HepG2 (cell line): ENCODE measurements around the gene EIF4ENIF1. TPM values are rescaled to one million over a fixed set of nuclear protein-coding genes. Genes with fewer than 3 reads are reported as not detected.

Source experiments
- ATF7-NPFF ChIP-seq: sonication (generic); formaldehyde crosslinking; IDR thresholded peaks from 2 replicates; pipeline ENCODE4 v1.8.1; 2023; ENCODE audit warnings: mild to moderate bottlenecking, low read depth, missing genetic modification reagents, moderate library complexity
- CREM ChIP-seq, 2 experiments: sonication (generic) in 1 of 2; formaldehyde crosslinking in 1 of 2; IDR thresholded peaks; 2 replicates each; pipeline versions ENCODE4 v1.4.0 to v1.6.1; 2016 to 2020; ENCODE audit warnings: antibody characterized with exemption in 1 of 2, mild to moderate bottlenecking in 1 of 2, missing genetic modification reagents in 1 of 2
- IRF2 ChIP-seq: IDR thresholded peaks from 2 replicates; pipeline ENCODE4 v1.6.1; 2018; ENCODE audit warnings: missing genetic modification reagents, missing compliant biosample characterization
- IRX3 ChIP-seq: sonication (generic); formaldehyde crosslinking; IDR thresholded peaks from 2 replicates; pipeline ENCODE4 v1.8.1; 2023; ENCODE audit warnings: mild to moderate bottlenecking, low read depth, missing genetic modification reagents, borderline replicate concordance
- NR3C1 ChIP-seq: sonication (generic); formaldehyde crosslinking; IDR thresholded peaks from 2 replicates; pipeline ENCODE4 v1.4.0; 2020; ENCODE audit warnings: missing genetic modification reagents
- RORA ChIP-seq: sonication (generic); formaldehyde crosslinking; IDR thresholded peaks from 2 replicates; pipeline ENCODE4 v1.5.0; 2020; ENCODE audit warnings: mild to moderate bottlenecking, missing genetic modification reagents, moderate library complexity
- U2AF1 ChIP-seq: fragments of 200-400 bp; formaldehyde crosslinking; optimal IDR thresholded peaks from 2 replicates; pipeline ENCODE3; 2017; ENCODE audit warnings: mild to moderate bottlenecking, low read depth, low read length
- ZNF337 ChIP-seq: sonication (generic); formaldehyde crosslinking; IDR thresholded peaks from 2 replicates; pipeline ENCODE4 v1.5.1; 2020; ENCODE audit warnings: missing genetic modification reagents, low read depth, mild to moderate bottlenecking, borderline replicate concordance
- ZNF343 ChIP-seq: sonication (generic); formaldehyde crosslinking; IDR thresholded peaks from 2 replicates; pipeline ENCODE4 v1.4.0; 2020; ENCODE audit warnings: mild to moderate bottlenecking, missing genetic modification reagents
- ZNF432 ChIP-seq: sonication (generic); formaldehyde crosslinking; IDR thresholded peaks from 2 replicates; pipeline ENCODE4 v1.5.0; 2020; ENCODE audit warnings: missing genetic modification reagents, mild to moderate bottlenecking, borderline replicate concordance
- ZNF549 ChIP-seq: sonication (generic); formaldehyde crosslinking; IDR thresholded peaks from 2 replicates; pipeline ENCODE4 v1.5.0; 2020; ENCODE audit warnings: missing genetic modification reagents
- ZNF816 ChIP-seq: sonication (generic); formaldehyde crosslinking; IDR thresholded peaks from 2 replicates; pipeline ENCODE4 v1.8.0; 2022; ENCODE audit warnings: missing genetic modification reagents, mild to moderate bottlenecking, borderline replicate concordance
- ZNF879 ChIP-seq: sonication (generic); formaldehyde crosslinking; IDR thresholded peaks from 2 replicates; pipeline ENCODE4 v1.8.1; 2023; ENCODE audit warnings: missing genetic modification reagents
- polyA plus RNA-seq, 8 experiments: library from polyadenylated mRNA; depleted of rRNA in 3 of 8; stranded (reverse) in 7 of 8; unstranded in 1 of 8; fragments of >200 nt; fragmentation: Illumina TruSeq in 4 of 8; extraction: Trizol in 4 of 8; gene quantifications; 2 replicates each; pipeline versions ENCODE4 v1.2.1 to v1.2.3, GENCODE V29; 2011 to 2016; ENCODE audit warnings: low read depth in 4 of 8, missing spikeins in 1 of 8, mixed read lengths in 1 of 8; ENCODE audit not compliant: insufficient read depth in 1 of 8
- total RNA-seq, 5 experiments: library from RNA; depleted of rRNA; stranded (reverse); fragments of >200 nt; fragmentation: Illumina TruSeq; extraction: Trizol; gene quantifications; 2 replicates each; pipeline ENCODE4 v1.2.3, GENCODE V29; 2016; ENCODE audit warnings: low read depth in 1 of 5
- TF ChIP-seq, protein P1 (sequence below): sonication (generic); formaldehyde crosslinking; IDR thresholded peaks from 2 replicates; pipeline ENCODE4 v1.4.0; 2020; ENCODE audit warnings: mild to moderate bottlenecking, missing genetic modification reagents
- TF ChIP-seq, protein P2 (sequence below): sonication (generic); formaldehyde crosslinking; IDR thresholded peaks from 2 replicates; pipeline ENCODE4 v1.5.0; 2020; ENCODE audit warnings: mild to moderate bottlenecking, missing genetic modification reagents, borderline replicate concordance

Gene EIF4ENIF1
- total and polyA plus RNA-seq, 2 of the 13 experiments (the other 11 are each of a cell fraction or from before 2014, with no cell fraction given) = 11.9 to 12.3 TPM

DNA sequence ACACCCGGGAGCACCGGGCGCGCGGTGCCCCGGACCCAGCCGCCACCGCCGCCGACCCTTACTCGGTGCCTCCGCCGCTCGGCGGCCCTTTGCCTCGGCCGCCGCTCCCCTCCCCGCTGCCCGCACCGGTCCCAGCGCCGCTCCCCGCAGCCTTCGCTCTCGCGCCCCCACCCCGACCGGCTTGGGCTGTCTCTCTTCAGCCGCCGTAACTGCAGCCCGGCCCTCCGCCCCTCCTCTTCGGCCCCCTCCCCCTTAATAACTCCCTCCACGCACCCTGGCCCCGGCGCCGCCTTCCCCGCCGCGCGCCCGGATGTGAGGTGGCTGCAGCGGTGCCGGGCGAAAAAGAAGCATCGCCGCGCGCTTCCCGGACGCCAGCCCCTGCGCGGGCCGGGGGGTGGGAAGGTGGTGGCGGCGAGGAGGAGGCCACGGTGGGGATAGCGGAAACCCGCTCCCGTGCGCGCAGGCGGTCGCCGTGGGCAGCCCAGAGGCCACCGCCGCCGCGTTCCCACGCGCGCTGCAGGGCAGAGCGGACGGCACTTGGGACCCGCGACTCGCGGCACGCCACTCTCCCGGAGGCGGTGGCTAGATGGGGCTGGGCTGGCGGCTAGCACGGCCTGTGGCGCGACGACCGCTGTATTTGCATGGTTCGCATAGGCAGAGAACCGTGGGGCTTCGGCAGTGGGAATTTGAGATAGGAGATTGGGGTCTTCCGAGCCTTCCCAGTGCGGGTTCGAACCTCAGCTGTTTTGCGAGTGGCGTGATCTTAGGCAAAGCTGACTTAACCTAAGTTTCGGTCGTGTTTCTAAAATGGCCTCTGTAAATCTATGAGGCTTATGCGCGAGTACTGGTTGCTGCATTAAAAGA, at the start of gene EIF4ENIF1 (continued):
- TF ChIP-seq ZNF432 (CRISPR knock-in tag) = no peak
- TF ChIP-seq NR3C1 (CRISPR knock-in tag) = no peak
- TF ChIP-seq ZNF337 (CRISPR knock-in tag) = peak; percentile 73; the same call in 1 of the 2 replicates
- peak; percentile 89 for TF ChIP-seq ZNF343 (CRISPR knock-in tag)
- TF ChIP-seq, protein P1, sequence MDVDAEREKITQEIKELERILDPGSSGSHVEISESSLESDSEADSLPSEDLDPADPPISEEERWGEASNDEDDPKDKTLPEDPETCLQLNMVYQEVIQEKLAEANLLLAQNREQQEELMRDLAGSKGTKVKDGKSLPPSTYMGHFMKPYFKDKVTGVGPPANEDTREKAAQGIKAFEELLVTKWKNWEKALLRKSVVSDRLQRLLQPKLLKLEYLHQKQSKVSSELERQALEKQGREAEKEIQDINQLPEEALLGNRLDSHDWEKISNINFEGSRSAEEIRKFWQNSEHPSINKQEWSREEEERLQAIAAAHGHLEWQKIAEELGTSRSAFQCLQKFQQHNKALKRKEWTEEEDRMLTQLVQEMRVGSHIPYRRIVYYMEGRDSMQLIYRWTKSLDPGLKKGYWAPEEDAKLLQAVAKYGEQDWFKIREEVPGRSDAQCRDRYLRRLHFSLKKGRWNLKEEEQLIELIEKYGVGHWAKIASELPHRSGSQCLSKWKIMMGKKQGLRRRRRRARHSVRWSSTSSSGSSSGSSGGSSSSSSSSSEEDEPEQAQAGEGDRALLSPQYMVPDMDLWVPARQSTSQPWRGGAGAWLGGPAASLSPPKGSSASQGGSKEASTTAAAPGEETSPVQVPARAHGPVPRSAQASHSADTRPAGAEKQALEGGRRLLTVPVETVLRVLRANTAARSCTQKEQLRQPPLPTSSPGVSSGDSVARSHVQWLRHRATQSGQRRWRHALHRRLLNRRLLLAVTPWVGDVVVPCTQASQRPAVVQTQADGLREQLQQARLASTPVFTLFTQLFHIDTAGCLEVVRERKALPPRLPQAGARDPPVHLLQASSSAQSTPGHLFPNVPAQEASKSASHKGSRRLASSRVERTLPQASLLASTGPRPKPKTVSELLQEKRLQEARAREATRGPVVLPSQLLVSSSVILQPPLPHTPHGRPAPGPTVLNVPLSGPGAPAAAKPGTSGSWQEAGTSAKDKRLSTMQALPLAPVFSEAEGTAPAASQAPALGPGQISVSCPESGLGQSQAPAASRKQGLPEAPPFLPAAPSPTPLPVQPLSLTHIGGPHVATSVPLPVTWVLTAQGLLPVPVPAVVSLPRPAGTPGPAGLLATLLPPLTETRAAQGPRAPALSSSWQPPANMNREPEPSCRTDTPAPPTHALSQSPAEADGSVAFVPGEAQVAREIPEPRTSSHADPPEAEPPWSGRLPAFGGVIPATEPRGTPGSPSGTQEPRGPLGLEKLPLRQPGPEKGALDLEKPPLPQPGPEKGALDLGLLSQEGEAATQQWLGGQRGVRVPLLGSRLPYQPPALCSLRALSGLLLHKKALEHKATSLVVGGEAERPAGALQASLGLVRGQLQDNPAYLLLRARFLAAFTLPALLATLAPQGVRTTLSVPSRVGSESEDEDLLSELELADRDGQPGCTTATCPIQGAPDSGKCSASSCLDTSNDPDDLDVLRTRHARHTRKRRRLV (CRISPR knock-in tag) = no peak
- peak; percentile 89 for TF ChIP-seq ATF7-NPFF (CRISPR knock-in tag)
- TF ChIP-seq, protein P2, sequence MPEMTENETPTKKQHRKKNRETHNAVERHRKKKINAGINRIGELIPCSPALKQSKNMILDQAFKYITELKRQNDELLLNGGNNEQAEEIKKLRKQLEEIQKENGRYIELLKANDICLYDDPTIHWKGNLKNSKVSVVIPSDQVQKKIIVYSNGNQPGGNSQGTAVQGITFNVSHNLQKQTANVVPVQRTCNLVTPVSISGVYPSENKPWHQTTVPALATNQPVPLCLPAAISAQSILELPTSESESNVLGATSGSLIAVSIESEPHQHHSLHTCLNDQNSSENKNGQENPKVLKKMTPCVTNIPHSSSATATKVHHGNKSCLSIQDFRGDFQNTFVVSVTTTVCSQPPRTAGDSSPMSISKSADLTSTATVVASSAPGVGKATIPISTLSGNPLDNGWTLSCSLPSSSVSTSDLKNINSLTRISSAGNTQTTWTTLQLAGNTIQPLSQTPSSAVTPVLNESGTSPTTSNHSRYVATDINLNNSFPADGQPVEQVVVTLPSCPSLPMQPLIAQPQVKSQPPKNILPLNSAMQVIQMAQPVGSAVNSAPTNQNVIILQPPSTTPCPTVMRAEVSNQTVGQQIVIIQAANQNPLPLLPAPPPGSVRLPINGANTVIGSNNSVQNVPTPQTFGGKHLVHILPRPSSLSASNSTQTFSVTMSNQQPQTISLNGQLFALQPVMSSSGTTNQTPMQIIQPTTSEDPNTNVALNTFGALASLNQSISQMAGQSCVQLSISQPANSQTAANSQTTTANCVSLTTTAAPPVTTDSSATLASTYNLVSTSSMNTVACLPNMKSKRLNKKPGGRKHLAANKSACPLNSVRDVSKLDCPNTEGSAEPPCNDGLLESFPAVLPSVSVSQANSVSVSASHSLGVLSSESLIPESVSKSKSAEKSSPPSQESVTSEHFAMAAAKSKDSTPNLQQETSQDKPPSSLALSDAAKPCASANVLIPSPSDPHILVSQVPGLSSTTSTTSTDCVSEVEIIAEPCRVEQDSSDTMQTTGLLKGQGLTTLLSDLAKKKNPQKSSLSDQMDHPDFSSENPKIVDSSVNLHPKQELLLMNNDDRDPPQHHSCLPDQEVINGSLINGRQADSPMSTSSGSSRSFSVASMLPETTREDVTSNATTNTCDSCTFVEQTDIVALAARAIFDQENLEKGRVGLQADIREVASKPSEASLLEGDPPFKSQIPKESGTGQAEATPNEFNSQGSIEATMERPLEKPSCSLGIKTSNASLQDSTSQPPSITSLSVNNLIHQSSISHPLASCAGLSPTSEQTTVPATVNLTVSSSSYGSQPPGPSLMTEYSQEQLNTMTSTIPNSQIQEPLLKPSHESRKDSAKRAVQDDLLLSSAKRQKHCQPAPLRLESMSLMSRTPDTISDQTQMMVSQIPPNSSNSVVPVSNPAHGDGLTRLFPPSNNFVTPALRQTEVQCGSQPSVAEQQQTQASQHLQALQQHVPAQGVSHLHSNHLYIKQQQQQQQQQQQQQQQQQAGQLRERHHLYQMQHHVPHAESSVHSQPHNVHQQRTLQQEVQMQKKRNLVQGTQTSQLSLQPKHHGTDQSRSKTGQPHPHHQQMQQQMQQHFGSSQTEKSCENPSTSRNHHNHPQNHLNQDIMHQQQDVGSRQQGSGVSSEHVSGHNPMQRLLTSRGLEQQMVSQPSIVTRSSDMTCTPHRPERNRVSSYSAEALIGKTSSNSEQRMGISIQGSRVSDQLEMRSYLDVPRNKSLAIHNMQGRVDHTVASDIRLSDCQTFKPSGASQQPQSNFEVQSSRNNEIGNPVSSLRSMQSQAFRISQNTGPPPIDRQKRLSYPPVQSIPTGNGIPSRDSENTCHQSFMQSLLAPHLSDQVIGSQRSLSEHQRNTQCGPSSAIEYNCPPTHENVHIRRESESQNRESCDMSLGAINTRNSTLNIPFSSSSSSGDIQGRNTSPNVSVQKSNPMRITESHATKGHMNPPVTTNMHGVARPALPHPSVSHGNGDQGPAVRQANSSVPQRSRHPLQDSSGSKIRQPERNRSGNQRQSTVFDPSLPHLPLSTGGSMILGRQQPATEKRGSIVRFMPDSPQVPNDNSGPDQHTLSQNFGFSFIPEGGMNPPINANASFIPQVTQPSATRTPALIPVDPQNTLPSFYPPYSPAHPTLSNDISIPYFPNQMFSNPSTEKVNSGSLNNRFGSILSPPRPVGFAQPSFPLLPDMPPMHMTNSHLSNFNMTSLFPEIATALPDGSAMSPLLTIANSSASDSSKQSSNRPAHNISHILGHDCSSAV = peak; percentile 23; the same call in 1 of the 2 replicates
- no peak for TF ChIP-seq ZNF549 (CRISPR knock-in tag)
- TF ChIP-seq CREM (IDR thresholded peaks at IDR 0.05) = no peak
- TF ChIP-seq CREM (CRISPR knock-in tag; IDR thresholded peaks at IDR 0.05) = no peak
- 0 out of 2 replicates have a peak, but pooled peaks have one; percentile 70 for TF ChIP-seq IRX3 (CRISPR knock-in tag)
- peak; percentile 59; the same call in 1 of the 2 replicates for TF ChIP-seq ZNF879
- no peak for TF ChIP-seq RORA (CRISPR knock-in tag)
- TF ChIP-seq IRF2 = no peak; the same call in 1 of the 2 replicates
- TF ChIP-seq U2AF1 = no peak
- TF ChIP-seq ZNF816 = no peak
